Adrenal gland (tissue), 5 donors: Measurements from ENCODE around the gene ATG4A.

Experiments
- CTCF ChIP-seq, 6 experiments: fragments of 450-650 bp in 4 of 6; fragments of 200-600 bp in 2 of 6; sonication (generic) in 1 of 6; IDR thresholded peaks; 1 replicate in 5 of 6; 2 replicates in 1 of 6; pipeline versions ENCODE4 v1.5.1 to v1.8.0; 2016 to 2021; ENCODE audit warnings: antibody characterized with exemption in 6 of 6, mild to moderate bottlenecking in 2 of 6, moderate library complexity in 1 of 6
- POLR2A ChIP-seq, 2 donors: fragments of 450-650 bp; IDR thresholded peaks; one replicate each; pipeline ENCODE4 v1.6.1; 2017; ENCODE audit warnings: antibody characterized with exemption in 2 of 2, mild to moderate bottlenecking in 2 of 2, moderate library complexity in 1 of 2
- donor health status: DM: no; HTN: no; CAD: no.

GRCh38 chrX:108071578-108071977 is 20.0 kb upstream of the ATG4A start:
- no peak for TF ChIP-seq CTCF (IDR thresholded peaks at IDR 0.05)
- no peak for TF ChIP-seq POLR2A (IDR thresholded peaks at IDR 0.05)
